DLD1 (cell line): ENCODE measurements around the gene GSX2.
"Not testable (repeated sequence)": the region's sequence is repeated elsewhere in the genome, so short reads cannot be mapped to it uniquely, and the experiment has no call there.

Source experiments
- in situ Hi-C: cut with HindIII; loops from 2 replicates; pipeline ENCODE4 v1.10.0; 2017; ENCODE audit warnings: low sequenced_read_pairs

The GSX2 gene

DNA sequence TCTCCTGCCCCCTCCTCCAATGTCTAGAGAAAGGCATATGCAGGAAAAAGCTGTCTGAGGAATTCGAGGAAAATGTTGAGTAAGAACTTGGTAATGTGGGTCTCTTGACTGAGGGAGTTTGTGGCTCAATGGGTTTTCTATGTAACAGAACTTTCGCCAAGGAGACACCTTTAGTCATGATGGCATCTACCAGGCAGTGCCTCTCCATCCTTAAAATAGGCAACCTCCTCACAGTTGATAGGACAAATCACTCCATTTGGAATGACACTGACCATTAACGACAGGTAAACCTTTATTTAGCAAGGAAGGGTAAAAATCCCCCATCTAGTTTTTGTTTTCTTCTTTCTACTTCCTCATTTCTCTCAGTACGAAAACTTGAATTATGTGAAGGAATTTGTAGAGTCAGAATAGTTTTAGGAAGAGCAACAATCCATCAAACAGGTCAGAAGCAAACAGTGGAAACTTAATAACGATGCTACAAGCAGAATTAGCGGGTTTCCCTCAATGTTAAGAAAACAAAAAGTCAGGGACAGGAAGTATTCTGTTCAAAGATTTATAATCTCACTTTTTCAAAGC, 2.7 kb downstream of the GSX2 start:
- in situ Hi-C loops, result no loop called here

DNA sequence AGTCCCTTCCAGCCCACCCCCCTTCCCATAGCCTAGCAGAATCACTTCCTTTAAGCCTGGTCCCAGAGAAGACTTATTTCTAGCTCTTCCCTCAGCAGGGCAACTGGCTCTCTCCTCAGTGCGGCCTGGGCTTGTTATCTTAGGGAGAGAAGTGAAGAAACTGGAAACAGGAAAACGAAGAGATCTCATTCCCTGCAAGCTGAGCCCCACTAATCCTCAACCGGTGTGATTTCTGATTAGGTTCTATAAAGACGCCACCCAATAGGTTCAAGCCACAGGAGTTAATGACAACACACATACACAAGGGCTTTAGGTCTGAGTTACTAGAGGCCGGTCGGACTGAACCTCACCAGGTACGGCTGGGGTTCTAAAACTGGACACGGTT, 3.2 kb downstream of the GSX2 start:
- in situ Hi-C loops, result no loop called here

DNA sequence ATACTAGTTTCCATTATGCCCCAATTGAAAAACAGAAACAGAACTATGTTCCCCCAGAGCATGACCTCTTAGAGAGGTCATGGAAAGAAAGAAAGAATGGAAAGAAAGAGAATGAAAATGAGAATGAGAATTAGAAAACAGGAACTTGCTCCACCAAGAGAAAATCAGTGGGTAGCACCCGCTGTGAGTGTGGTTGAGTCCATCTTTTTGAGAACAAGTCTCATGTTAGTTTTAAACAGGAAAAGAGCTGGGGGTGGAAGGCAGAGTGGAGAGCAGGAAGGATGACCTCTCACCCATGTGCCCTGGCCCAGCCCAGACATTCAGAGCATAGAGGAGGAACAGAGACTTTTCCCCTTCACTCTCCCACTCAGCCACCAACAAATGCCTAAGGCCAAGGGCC, 4.9 kb downstream of the GSX2 start:
- in situ Hi-C loops, result no loop called here

DNA sequence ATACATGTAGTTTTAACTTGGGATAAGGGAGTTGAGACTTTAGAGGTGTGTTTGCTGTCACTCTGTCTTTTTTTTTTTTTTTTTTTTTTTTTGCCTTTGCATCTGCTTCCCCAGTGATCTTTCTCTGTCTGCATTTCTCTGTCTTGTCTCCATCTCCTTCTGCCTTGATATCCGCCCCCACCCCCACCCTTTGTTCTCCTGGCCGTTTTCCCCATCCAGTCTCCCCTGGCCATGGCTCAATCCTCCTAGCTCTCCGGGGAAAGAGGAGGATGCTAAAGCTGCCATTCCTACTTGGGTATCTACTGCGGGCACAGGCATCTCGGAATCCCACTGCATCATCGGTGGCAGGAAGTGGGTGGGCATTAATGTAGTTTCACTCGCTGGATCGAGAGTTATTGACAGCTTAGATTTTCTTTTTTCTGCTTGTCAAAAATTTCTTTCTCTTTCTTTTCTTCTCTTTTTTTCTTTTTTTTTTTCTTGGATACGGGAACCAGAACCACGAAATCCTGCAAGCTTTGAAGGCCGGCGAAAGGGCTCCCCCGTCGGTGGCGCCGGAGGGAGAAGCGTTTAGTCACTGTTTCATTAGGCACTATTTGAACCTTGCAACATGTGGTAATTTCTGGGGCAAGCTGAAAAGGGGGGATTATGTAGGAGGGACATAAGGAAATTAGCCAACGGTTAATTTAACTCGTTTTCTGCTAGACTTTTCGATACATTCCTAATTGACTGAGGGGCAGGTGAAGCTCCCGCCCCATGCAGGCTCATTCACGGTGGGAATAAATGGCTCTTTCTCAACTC, 8.2 kb downstream of the GSX2 start:
- in situ Hi-C loops, result no loop called here

DNA sequence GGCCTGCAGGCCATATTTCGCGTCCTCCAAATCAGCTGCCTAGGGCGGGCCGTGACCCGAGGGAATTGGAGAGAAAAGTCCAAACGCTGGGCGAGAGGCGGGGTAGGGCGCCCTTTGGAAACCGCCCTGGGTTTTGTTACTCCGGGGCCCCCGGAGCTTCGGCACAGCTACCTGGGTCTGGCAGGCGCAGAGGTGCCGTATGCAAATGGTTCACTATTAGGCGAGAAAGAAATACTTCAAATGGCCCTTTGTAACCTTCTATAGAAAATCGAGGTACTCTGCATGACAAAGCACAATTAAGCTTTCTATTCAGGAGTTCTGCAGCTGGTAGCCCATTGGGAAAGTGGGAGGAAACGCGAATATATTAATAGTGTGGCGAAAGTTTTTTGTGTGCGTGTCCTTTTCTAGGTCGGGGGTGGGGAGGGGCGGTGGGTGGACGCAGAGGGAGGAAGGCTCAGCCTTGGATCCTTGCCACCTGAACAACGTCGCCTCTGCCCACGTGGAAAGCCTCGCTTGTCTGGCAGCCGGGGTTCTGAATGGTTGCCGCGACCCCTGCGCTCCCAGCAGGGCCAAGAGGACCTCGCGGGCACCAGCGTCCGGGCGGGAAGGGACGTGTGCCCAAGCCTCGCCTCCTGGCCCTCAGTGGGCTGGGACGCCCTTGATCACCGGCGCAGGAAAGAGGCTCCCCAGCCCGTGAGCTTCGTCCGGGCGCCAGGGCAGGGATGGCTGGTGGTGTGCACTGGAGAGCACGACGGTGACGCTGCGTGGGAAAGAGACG, 9.5 kb downstream of the GSX2 start:
- in situ Hi-C loops, result no loop called here

DNA sequence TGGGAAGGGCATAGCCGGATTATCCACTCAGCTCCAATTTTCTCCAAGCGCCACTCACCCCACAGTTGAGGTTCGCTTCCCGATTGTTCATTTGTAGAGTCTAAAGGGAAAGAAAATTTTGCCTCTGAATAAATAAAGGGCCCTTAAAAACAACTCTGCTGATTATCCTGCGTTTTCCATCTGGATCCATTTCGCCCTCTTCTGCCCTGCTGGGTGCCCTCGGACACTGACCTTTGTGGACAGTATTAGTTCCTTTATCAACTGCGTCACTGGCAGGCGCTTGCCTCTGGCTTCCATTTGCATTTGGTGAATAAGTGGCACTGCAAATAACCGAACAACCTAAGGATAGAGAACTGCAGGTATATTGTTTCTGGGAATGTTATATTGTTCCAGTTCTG, 10.1 kb downstream of the GSX2 start:
- in situ Hi-C loops, result no loop called here

DNA sequence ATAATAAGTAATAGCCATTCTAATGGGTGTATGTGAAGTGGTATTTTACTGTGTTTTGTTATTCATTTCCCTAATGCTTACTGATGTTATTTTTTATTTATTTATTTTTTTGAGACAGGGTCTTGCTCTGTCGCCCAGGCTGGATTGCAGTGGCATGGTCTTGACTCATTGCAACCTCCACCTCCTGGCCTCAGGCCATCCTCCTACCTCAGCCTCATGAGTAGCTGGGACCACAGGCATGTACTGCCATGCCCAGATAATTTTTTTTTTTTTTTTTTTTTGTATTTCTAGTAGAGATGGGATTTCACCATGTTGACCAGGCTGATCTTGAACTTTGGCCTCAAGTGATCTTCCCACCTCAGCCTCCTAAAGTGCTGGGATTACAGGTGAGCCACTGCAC, 13.2 kb downstream of the GSX2 start:
- in situ Hi-C loops, result not testable (repeated sequence)

GRCh38 chr4:54116246-54116645, 16.3 kb downstream of the GSX2 start:
- in situ Hi-C loops, result not testable (repeated sequence)

DNA sequence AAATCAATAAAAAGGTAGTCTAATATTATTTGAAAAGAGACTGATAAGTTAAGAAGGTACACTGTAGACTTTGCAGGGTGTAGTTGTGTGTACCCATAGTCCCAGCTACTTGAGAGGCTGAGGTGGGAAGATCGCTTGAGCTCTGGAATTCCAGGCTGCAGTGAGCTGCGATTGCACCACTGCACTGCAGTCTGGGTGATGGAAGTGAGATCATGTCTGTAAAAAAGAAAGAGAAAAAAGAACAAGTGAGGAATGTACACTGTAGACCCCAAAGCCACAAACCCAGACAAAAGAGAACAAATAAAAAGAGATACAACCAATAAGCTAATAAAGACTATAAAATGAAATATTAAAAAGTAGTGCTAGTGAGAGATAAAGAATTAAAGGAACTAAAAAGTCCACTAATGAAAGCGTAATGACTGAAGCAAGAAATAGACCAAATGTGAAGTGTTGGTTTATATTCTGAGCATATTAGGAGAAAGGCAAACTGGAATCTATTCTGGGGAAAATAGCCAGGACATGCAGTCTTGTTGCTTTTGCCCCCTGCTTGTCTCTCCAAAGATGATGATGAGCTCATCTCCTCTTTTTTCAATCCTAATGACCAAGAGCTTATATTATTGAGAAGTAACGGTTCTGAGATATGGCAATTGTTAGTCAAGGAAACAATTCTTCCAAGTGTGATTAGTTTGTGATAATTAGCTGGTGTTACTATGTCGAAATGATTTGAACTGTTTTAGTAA, 19.1 kb downstream of the GSX2 start:
- in situ Hi-C loops, result no loop called here

GRCh38 chr4:54120518-54120917, 20.6 kb downstream of the GSX2 start:
- in situ Hi-C loops, result no loop called here

DNA sequence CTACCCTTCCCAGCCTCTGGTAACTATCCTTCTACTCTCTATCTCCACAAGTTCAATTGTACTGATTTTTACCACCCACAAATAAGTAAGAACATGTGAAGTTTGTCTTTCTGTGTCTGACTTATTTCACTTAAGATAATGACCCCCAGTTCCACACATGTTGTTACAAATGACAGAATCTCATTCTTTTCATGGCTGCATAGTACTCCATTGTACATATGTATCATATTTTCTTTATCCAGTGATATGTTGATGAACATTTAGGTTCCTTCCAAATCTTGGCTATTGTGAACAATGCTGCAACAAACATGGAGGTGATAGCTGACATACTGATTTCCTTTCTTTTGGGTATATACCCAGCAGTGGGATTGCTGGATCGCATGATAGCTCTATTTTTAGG, 27.7 kb downstream of the GSX2 start:
- in situ Hi-C loops, result no loop called here

GRCh38 chr4:54128694-54129093, 28.7 kb downstream of the GSX2 start:
- in situ Hi-C loops, result not testable (repeated sequence)

GRCh38 chr4:54139332-54139731, 39.4 kb downstream of the GSX2 start:
- in situ Hi-C loops, result no loop called here

DNA sequence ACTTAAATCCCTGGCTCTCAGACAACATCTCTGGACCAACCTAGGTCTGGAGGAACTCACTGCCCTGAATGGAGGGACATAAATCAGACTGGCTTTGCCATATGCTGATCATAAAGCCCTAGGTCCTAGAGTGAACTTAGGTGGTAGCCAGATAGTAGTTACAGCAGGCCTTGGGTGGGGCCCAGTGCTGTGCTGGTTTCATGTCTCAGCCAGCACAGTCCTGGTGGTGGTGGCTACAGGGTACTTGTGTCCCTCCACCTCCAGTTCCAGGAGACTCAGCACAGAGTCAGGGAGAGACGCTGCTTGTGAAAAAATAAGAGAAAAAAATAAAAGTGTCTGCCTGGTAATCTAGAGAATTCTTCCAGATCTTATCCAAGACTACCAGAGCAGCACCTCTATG, 40.3 kb downstream of the GSX2 start:
- in situ Hi-C loops, result no loop called here

DNA sequence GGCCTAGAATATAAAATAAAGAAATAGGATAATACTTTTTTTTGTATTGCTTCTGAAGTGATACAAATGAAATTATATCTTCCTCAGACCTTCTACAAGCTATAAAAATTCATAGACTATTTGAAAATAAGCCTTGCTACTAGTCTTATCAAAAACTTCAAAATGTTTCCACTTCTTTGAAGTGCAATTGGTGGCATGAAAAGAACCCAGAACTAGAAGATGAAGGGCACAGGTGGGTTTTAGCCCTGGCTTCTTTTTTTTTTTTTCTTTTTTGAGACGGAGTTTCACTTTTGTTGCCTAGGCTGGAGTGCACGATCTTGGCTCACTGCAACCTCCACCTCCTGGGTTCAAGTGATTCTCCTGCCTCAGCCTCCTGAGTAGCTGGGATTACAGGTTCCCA, 44.2 kb downstream of the GSX2 start:
- in situ Hi-C loops, result no loop called here

- in situ Hi-C loops, result no loop called here
These were observed 44.8 kb downstream of the GSX2 start for GRCh38 chr4:54144661-54145171.

DNA sequence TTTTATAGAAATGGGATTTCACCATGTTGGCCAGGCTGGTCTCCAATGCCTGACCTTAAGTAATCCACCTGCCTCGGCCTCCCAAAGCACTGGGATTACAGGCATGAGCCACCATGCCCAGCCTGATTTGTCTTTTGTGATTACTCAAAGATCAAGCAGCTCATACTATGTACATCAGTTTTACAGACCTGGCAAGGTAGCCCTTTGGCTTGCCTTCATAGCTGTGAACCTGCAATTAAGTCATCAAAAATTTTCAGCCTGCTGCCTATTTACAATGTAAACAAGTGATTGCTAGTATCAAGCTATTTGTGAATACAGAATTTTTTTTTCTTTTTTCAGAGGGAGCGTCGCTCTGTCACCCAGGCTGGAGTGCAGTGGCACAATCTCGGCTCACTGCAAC, 46.2 kb downstream of the GSX2 start:
- in situ Hi-C loops, result no loop called here

GRCh38 chr4:54149323-54149722, 49.4 kb downstream of the GSX2 start:
- in situ Hi-C loops, result no loop called here
